Astrocyte (in vitro differentiated cells and primary cell): ENCODE data around the gene DSTN. TPM values are rescaled to one million over a fixed set of nuclear protein-coding genes. Genes with fewer than 3 reads are reported as not detected.

Experiments
- DNase-seq: peaks from one replicate; pipeline ENCODE4 v3.0.0-alpha.2; 2010; ENCODE audit warnings: low read depth
- FAIRE-seq: peaks from 2 replicates; lab custom pipeline; 2011; peaks lifted over from hg19 to GRCh38; lab: Jason Lieb, UNC
- H2AFZ ChIP-seq: 2 replicates; pipeline ENCODE4 v1.6.0; 2012; ENCODE audit warnings: low read depth, low read length, inconsistent platforms
- H3K27ac ChIP-seq: 2 replicates; pipeline ENCODE4 v1.5.1; 2011; ENCODE audit warnings: low read depth, low read length, inconsistent platforms
- H3K27me3 ChIP-seq: 2 replicates; pipeline ENCODE4 v1.6.0; 2011; ENCODE audit warnings: low read length, inconsistent platforms; ENCODE audit not compliant: insufficient read depth
- H3K36me3 ChIP-seq: 2 replicates; pipeline ENCODE4 v1.5.1; 2011; ENCODE audit warnings: low read length, inconsistent platforms; ENCODE audit not compliant: insufficient read depth
- H3K4me1 ChIP-seq: 2 replicates; pipeline ENCODE4 v1.5.1; 2011; ENCODE audit warnings: low read length, inconsistent platforms; ENCODE audit not compliant: insufficient read depth
- H3K4me2 ChIP-seq: 2 replicates; pipeline ENCODE4 v1.6.0; 2012; ENCODE audit warnings: low read length, inconsistent platforms
- H3K4me3 ChIP-seq: 2 replicates; pipeline ENCODE4 v1.5.1; 2011; ENCODE audit warnings: low read depth, mild to moderate bottlenecking, low read length, inconsistent platforms; ENCODE audit not compliant: insufficient read depth
- H3K79me2 ChIP-seq: 2 replicates; pipeline ENCODE4 v1.6.0; 2012; ENCODE audit warnings: mild to moderate bottlenecking, low read length, inconsistent platforms; ENCODE audit not compliant: insufficient read depth
- H3K9ac ChIP-seq: 2 replicates; pipeline ENCODE4 v1.6.0; 2012; ENCODE audit warnings: mild to moderate bottlenecking, low read length, inconsistent platforms
- H3K9me3 ChIP-seq: 2 replicates; pipeline ENCODE4 v1.5.1; 2012; ENCODE audit warnings: low read depth, mild to moderate bottlenecking, low read length, inconsistent platforms; ENCODE audit not compliant: insufficient read depth
- H4K20me1 ChIP-seq: 2 replicates; pipeline ENCODE4 v1.6.0; 2012; ENCODE audit warnings: low read length, inconsistent platforms; ENCODE audit not compliant: insufficient read depth
- H3K27ac Mint-ChIP-seq: one replicate; pipeline ENCODE4 v1.8.0; 2021; ENCODE audit warnings: mild to moderate bottlenecking, mixed read lengths; ENCODE audit not compliant: unreplicated experiment
- H3K27me3 Mint-ChIP-seq: one replicate; pipeline ENCODE4 v1.8.0; 2021; ENCODE audit warnings: low read depth, mixed read lengths; ENCODE audit not compliant: unreplicated experiment
- H3K36me3 Mint-ChIP-seq: one replicate; pipeline ENCODE4 v1.8.0; 2021; ENCODE audit warnings: low read depth, mixed read lengths; ENCODE audit not compliant: unreplicated experiment
- H3K4me1 Mint-ChIP-seq: one replicate; pipeline ENCODE4 v1.8.0; 2021; ENCODE audit warnings: low read depth, mixed read lengths; ENCODE audit not compliant: unreplicated experiment
- H3K4me3 Mint-ChIP-seq: one replicate; pipeline ENCODE4 v1.8.0; 2021; ENCODE audit warnings: mild to moderate bottlenecking, moderate library complexity, mixed read lengths; ENCODE audit not compliant: unreplicated experiment
- H3K9me3 Mint-ChIP-seq: one replicate; pipeline ENCODE4 v1.8.0; 2021; ENCODE audit warnings: mild to moderate bottlenecking, mixed read lengths; ENCODE audit not compliant: unreplicated experiment
- EZH2 ChIP-seq: IDR thresholded peaks from 2 replicates; pipeline ENCODE4 v1.6.1; 2012; ENCODE audit warnings: mild to moderate bottlenecking, low read length, inconsistent platforms; ENCODE audit not compliant: insufficient read depth
- total RNA-seq: library from RNA; stranded (reverse); gene quantifications from 2 replicates; pipeline ENCODE4 v1.2.1, GENCODE V29; 2021
- TF ChIP-seq, protein P1 (sequence below): IDR thresholded peaks from 2 replicates; pipeline ENCODE4 v1.5.1; 2011; ENCODE audit warnings: low read depth, mild to moderate bottlenecking, inconsistent platforms, low read length, moderate library complexity; ENCODE audit not compliant: insufficient read depth

DSTN gene
- total RNA-seq, 1 donor from 2014 or later = 552 TPM

DNA sequence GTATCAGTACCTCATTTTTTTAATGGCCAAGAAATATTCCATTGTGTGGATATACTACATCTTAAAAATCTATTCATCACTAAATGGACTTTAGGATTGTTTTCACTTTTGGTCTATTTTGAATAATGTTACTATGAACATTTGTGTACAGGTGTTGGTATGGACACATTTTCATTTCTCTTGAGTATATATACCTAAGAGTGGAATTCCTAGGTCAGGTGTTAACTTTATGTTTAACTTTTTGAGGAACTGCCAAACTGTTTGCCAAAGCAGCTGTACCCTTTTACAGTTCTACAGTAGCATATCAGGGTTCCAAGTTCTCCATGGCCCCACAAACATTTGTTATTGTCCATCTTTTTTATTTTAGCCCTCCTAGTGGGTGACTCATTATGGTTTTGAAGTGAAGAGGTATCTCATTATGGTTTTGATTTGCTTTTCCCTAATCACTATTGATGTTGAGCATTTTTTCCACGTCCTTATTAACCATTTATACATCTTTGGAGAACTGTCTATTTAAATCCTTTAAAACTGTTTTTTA is 28.2 kb downstream of the DSTN start:
- H3K79me2 ChIP-seq = peaks cover 100% of the 10 kb centered on the region
- H3K4me2 ChIP-seq = no peak overlapping the region
- H3K4me1 Mint-ChIP-seq = peaks cover 53% of the 10 kb centered on the region
- peaks cover 2% of the 10 kb centered on the region for H3K9me3 Mint-ChIP-seq
- no peak overlapping the region for H3K4me3 ChIP-seq
- no peak overlapping the region for H3K27ac Mint-ChIP-seq
- no peaks in the 10 kb centered on the region for H3K27me3 Mint-ChIP-seq
- peaks cover 20% of the 10 kb centered on the region for H3K36me3 ChIP-seq
- H2AFZ ChIP-seq = no peak overlapping the region
- no peaks in the 10 kb centered on the region for H3K27me3 ChIP-seq
- peaks cover 99% of the 10 kb centered on the region for H4K20me1 ChIP-seq
- peaks cover 7% of the 10 kb centered on the region for H3K36me3 Mint-ChIP-seq
- H3K4me1 ChIP-seq = peaks cover 6% of the 10 kb centered on the region
- no peak overlapping the region for H3K4me3 Mint-ChIP-seq
- no peak overlapping the region for H3K27ac ChIP-seq
- FAIRE-seq (no peak), DNase-seq (no peak)
- TF ChIP-seq, protein P1, sequence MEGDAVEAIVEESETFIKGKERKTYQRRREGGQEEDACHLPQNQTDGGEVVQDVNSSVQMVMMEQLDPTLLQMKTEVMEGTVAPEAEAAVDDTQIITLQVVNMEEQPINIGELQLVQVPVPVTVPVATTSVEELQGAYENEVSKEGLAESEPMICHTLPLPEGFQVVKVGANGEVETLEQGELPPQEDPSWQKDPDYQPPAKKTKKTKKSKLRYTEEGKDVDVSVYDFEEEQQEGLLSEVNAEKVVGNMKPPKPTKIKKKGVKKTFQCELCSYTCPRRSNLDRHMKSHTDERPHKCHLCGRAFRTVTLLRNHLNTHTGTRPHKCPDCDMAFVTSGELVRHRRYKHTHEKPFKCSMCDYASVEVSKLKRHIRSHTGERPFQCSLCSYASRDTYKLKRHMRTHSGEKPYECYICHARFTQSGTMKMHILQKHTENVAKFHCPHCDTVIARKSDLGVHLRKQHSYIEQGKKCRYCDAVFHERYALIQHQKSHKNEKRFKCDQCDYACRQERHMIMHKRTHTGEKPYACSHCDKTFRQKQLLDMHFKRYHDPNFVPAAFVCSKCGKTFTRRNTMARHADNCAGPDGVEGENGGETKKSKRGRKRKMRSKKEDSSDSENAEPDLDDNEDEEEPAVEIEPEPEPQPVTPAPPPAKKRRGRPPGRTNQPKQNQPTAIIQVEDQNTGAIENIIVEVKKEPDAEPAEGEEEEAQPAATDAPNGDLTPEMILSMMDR = no peak
- TF ChIP-seq EZH2 = no peak
- H3K9ac ChIP-seq = no peak overlapping the region
- H3K9me3 ChIP-seq = no peaks in the 10 kb centered on the region

DNA sequence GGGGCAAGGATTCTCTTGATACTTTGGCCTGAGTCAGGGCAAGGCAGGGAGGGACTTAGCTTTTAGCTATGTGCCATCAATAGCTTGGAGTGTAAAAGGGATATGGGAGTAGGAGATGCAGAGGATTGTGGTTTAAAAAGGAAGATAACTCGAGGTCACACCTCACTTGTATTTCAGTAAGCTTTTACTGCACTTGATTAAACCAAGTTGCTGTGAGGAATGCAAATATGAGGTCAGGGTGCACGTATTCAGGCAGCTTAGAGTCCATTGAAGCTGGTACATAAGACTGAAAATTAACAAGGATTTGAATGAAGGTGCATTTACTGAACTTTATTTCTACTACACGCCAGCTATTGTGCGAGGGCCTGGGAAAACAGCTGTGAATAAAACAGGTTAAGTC is 32.1 kb downstream of the DSTN start:
- peaks cover 36% of the 10 kb centered on the region for H3K4me1 Mint-ChIP-seq
- TF ChIP-seq EZH2 = no peak
- TF ChIP-seq, protein P1 = no peak
- H3K4me2 ChIP-seq = no peak overlapping the region

DNA sequence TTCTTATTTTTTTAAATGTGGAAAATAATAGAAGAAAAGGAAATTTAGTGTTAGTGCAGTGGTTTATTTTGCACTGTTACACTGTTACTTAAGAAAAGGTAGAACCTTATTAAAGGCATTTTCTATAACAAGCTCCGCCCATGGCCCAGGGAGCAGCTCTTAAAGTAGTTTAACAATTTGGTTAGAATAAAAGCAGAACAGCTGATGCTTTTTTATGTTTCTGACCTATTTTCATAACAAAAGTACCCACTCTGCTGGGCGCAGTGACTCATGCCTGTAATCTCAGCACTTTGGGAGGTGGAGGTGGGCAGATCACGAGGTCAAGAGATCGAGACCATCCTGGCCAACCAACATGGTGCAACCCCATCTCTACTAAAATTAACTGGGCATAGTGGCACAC is 32.6 kb downstream of the DSTN start:
- Histone ChIP-seq H3K36me3 (peaks cover 53% of the 10 kb centered on the region), H3K4me2 (no peak overlapping the region), H3K27ac (no peak overlapping the region), H4K20me1 (peaks cover 99% of the 10 kb centered on the region), H3K4me1 (no peaks in the 10 kb centered on the region), H3K9me3 (no peaks in the 10 kb centered on the region), H3K27me3 (no peaks in the 10 kb centered on the region), H2AFZ (no peak overlapping the region), H3K79me2 (peaks cover 91% of the 10 kb centered on the region), H3K9ac (no peak overlapping the region), H3K4me3 (no peak overlapping the region)
- Mint-ChIP-seq H3K9me3 (peaks cover 2% of the 10 kb centered on the region), H3K4me3 (no peak overlapping the region), H3K27me3 (no peaks in the 10 kb centered on the region), H3K36me3 (peaks cover 10% of the 10 kb centered on the region), H3K27ac (no peak overlapping the region), H3K4me1 (peaks cover 33% of the 10 kb centered on the region)
- no peak for DNase-seq
- no peak for FAIRE-seq
- TF ChIP-seq, protein P1 = no peak
- TF ChIP-seq EZH2 = no peak

More for the DNA sequence above, 32.1 kb downstream of the DSTN start:
- Histone ChIP-seq H3K27me3 (no peaks in the 10 kb centered on the region), H3K27ac (no peak overlapping the region), H3K79me2 (peaks cover 93% of the 10 kb centered on the region), H3K36me3 (peaks cover 47% of the 10 kb centered on the region), H3K4me3 (no peak overlapping the region), H4K20me1 (peaks cover 99% of the 10 kb centered on the region), H2AFZ (no peak overlapping the region), H3K9me3 (no peaks in the 10 kb centered on the region), H3K9ac (no peak overlapping the region), H3K4me1 (no peaks in the 10 kb centered on the region)
- Mint-ChIP-seq H3K4me3 (no peak overlapping the region), H3K27me3 (no peaks in the 10 kb centered on the region), H3K9me3 (peaks cover 2% of the 10 kb centered on the region), H3K27ac (no peak overlapping the region), H3K36me3 (peaks cover 10% of the 10 kb centered on the region)
- FAIRE-seq (no peak), DNase-seq (no peak)
